NCI-H1436 treated with DMSO at 0.1 percent for 48 hours (cell line): ENCODE data around the gene PRKCD.
A peak's percentile ranks its signal among the peaks of the same experiment; 100 is the strongest.
"Not testable (repeated sequence)": the region's sequence is repeated elsewhere in the genome, so short reads cannot be mapped to it uniquely, and the experiment has no call there.

Experiments
- DNase-seq: peaks from one replicate; lab custom pipeline; 2025; lab: John Stamatoyannopoulos, UW

PRKCD gene

GRCh38 chr3:53139906-53140846 lies 20.8 kb upstream of the PRKCD start:
- no peak for DNase-seq

GRCh38 chr3:53140847-53141845 lies 19.9 kb upstream of the PRKCD start:
- DNase-seq: peak; percentile 2

- no peak for DNase-seq
These were observed 18.0 kb upstream of the PRKCD start for GRCh38 chr3:53142986-53143385.

- DNase-seq: no peak
These were observed 16.6 kb upstream of the PRKCD start for GRCh38 chr3:53144446-53144845.

GRCh38 chr3:53144862-53145712 lies 15.9 kb upstream of the PRKCD start:
- no peak for DNase-seq

GRCh38 chr3:53145713-53146080 lies 15.3 kb upstream of the PRKCD start:
- DNase-seq: no peak

GRCh38 chr3:53146319-53146891 lies 14.6 kb upstream of the PRKCD start:
- no peak for DNase-seq

- DNase-seq: no peak
These were observed 13.7 kb upstream of the PRKCD start for GRCh38 chr3:53147151-53147902.

- DNase-seq: no peak
These were observed 13.1 kb upstream of the PRKCD start for GRCh38 chr3:53147903-53148400.

GRCh38 chr3:53149006-53149690 lies 11.9 kb upstream of the PRKCD start:
- DNase-seq: no peak

GRCh38 chr3:53149699-53150098 lies 11.3 kb upstream of the PRKCD start:
- DNase-seq: no peak

GRCh38 chr3:53150247-53151085 lies 10.5 kb upstream of the PRKCD start:
- no peak for DNase-seq

- DNase-seq: not testable (repeated sequence)
These were observed 9.9 kb upstream of the PRKCD start for GRCh38 chr3:53151086-53151438.

- no peak for DNase-seq
These were observed 9.5 kb upstream of the PRKCD start for GRCh38 chr3:53151465-53151864.

GRCh38 chr3:53151870-53152660 lies 8.9 kb upstream of the PRKCD start:
- DNase-seq: no peak

GRCh38 chr3:53153264-53153823 lies 7.7 kb upstream of the PRKCD start:
- no peak for DNase-seq

- DNase-seq: no peak
These were observed 7.0 kb upstream of the PRKCD start for GRCh38 chr3:53153980-53154379.

GRCh38 chr3:53154881-53155285 lies 6.1 kb upstream of the PRKCD start:
- no peak for DNase-seq
